K562 (cell line): ENCODE measurements around the gene ZFAND3. TPM values are rescaled to one million over a fixed set of nuclear protein-coding genes. Genes with fewer than 3 reads are reported as not detected.

ENCODE experiments used
- ATAC-seq: fragments of 200-7000 bp; cut with Tn5 transposase; 3 replicates; pipeline ENCODE4 v1.9.1; 2020; ENCODE audit warnings: moderate library complexity
- BruUV-seq: library from RNA; stranded (reverse); fragments of 400-500 nt; replicated peaks from 2 replicates; lab custom pipeline; 2021; lab: Mats Ljungman, UMichigan
- CTCF ChIA-PET: fragments of 300-600 bp; formaldehyde crosslinking; extraction: SDS; loops from one replicate; lab custom pipeline; 2021; ENCODE audit warnings: low intra/inter-chr PET ratio; lab: Yijun Ruan, JAX
- POLR2A ChIA-PET: fragments of 300-600, 350-650 bp; sonication (Branson Sonifier 250); formaldehyde crosslinking; extraction: SDS; loops from one replicate; lab custom pipeline; 2021; ENCODE audit warnings: antibody characterized with exemption, inconsistent platforms; lab: Yijun Ruan, JAX
- DNase-seq, 4 experiments: peaks; one replicate each; pipeline versions ENCODE4 v3.0.0 to v3.0.0-alpha.2; 2011 to 2018; ENCODE audit warnings: low spot score in 3 of 4, mixed read lengths in 3 of 4; ENCODE audit errors: extremely low read depth in 1 of 4
- FAIRE-seq: peaks from 2 replicates; lab custom pipeline; 2011; peaks lifted over from hg19 to GRCh38; lab: Jason Lieb, UNC
- H2AFZ ChIP-seq: 2 replicates; pipeline ENCODE4 v1.6.0; 2011; ENCODE audit warnings: low read depth, low read length, control low read depth, inconsistent platforms
- H3K27ac ChIP-seq: fragments of 200-600 bp; 3 replicates; pipeline ENCODE4 v1.8.0; 2011; ENCODE audit warnings: low read depth, mild to moderate bottlenecking, control low read depth, inconsistent platforms, low read length, moderate library complexity, mixed read lengths; ENCODE audit errors: extremely low read depth
- H3K27me3 ChIP-seq, 2 experiments: fragments of 300-600 bp in 1 of 2; 2 replicates in 1 of 2; 3 replicates in 1 of 2; pipeline versions ENCODE4 v1.6.0 to v1.8.0; 2011; ENCODE audit warnings: inconsistent platforms in 2 of 2, low read length in 2 of 2, mild to moderate bottlenecking in 1 of 2, mixed read lengths in 1 of 2, moderate library complexity in 1 of 2; ENCODE audit not compliant: control insufficient read depth in 2 of 2, insufficient read depth in 2 of 2
- H3K36me3 ChIP-seq: fragments of 300-600 bp; 3 replicates; pipeline ENCODE4 v1.8.0; 2011; ENCODE audit warnings: mild to moderate bottlenecking, low read length, inconsistent platforms; ENCODE audit not compliant: control insufficient read depth, insufficient read depth
- H3K4me1 ChIP-seq, 2 experiments: fragments of 200-600 bp in 1 of 2; replicated peaks in 1 of 2; 2 replicates in 1 of 2; 3 replicates in 1 of 2; pipeline versions ENCODE4 v1.5.1 to v1.8.0; 2011; ENCODE audit warnings: inconsistent platforms in 2 of 2, low read length in 2 of 2, mild to moderate bottlenecking in 1 of 2, mixed read lengths in 1 of 2, moderate library complexity in 1 of 2; ENCODE audit not compliant: control insufficient read depth in 2 of 2, insufficient read depth in 2 of 2
- H3K4me2 ChIP-seq: 2 replicates; pipeline ENCODE4 v1.6.1; 2011; ENCODE audit warnings: low read length, control low read depth, inconsistent platforms, mixed read lengths; ENCODE audit not compliant: insufficient read depth
- H3K4me3 ChIP-seq: fragments of 200-600 bp; sonication (generic), shearing (Covaris generic); 2 replicates; pipeline ENCODE4 v1.5.1; 2016; ENCODE audit warnings: control low read depth, inconsistent platforms
- H3K79me2 ChIP-seq: fragments of 200-600 bp; 3 replicates; pipeline ENCODE4 v1.8.0; 2011; ENCODE audit warnings: low read length, inconsistent platforms; ENCODE audit not compliant: control insufficient read depth, insufficient read depth
- H3K9ac ChIP-seq, 2 experiments: 2 replicates each; pipeline versions ENCODE4 v1.6.0 to v1.6.1; 2011; ENCODE audit warnings: low read depth in 2 of 2, low read length in 2 of 2, control low read depth in 1 of 2, inconsistent platforms in 1 of 2, mild to moderate bottlenecking in 1 of 2, mixed read lengths in 1 of 2; ENCODE audit not compliant: insufficient read depth in 1 of 2
- H3K9me1 ChIP-seq: one replicate; pipeline ENCODE4 v1.6.0; 2011; ENCODE audit warnings: inconsistent platforms, mild to moderate bottlenecking, low read length, moderate library complexity; ENCODE audit not compliant: control insufficient read depth, insufficient read depth
- H3K9me3 ChIP-seq: replicated peaks from 2 replicates; pipeline ENCODE4 v1.5.1; 2011; ENCODE audit warnings: low read depth, low read length, inconsistent platforms; ENCODE audit not compliant: control insufficient read depth, insufficient read depth
- H4K20me1 ChIP-seq: replicated peaks from 2 replicates; pipeline ENCODE4 v1.6.1; 2011; ENCODE audit warnings: low read length, inconsistent platforms, mixed read lengths; ENCODE audit not compliant: control insufficient read depth, insufficient read depth
- ARID3B ChIP-seq: fragments of 250-450 bp; sonication (Bioruptor Pico); IDR thresholded peaks from 2 replicates; pipeline ENCODE4 v1.4.0; 2020; ENCODE audit warnings: borderline replicate concordance
- CEBPB ChIP-seq: fragments of 450-650 bp; IDR thresholded peaks from 2 replicates; pipeline ENCODE4 v1.6.1; 2016; ENCODE audit warnings: missing genetic modification characterization, missing compliant biosample characterization
- CREM ChIP-seq: IDR thresholded peaks from 2 replicates; pipeline ENCODE4 v1.6.1; 2014; ENCODE audit warnings: antibody characterized with exemption, low read depth
- E2F4 ChIP-seq: sonication (generic); formaldehyde crosslinking; IDR thresholded peaks from 2 replicates; pipeline ENCODE4 v1.8.0; 2022; ENCODE audit warnings: mild to moderate bottlenecking, low read depth, missing genetic modification reagents
- EHMT2 ChIP-seq: fragments of 450-650 bp; IDR thresholded peaks from 2 replicates; pipeline ENCODE4 v1.6.1; 2018; ENCODE audit warnings: antibody characterized with exemption
- MAFF ChIP-seq: IDR thresholded peaks from 2 replicates; pipeline ENCODE4 v1.6.1; 2012; ENCODE audit warnings: low read length, improper control_type of control experiment
- MAFG ChIP-seq: fragments of 450-650 bp; conservative IDR thresholded peaks from 2 replicates; pipeline ENCODE4 v1.6.1; 2016; ENCODE audit warnings: missing genetic modification characterization, missing compliant biosample characterization
- RNF2 ChIP-seq: sonication (generic); IDR thresholded peaks from 2 replicates; pipeline ENCODE4 v1.6.1; 2016
- ZBTB7A ChIP-seq: IDR thresholded peaks from 2 replicates; pipeline ENCODE4 v1.6.1; 2011; ENCODE audit warnings: low read depth, mild to moderate bottlenecking, low read length, moderate library complexity, borderline replicate concordance; ENCODE audit not compliant: control insufficient read depth
- ZFPM2 ChIP-seq: fragments of 250-450 bp; sonication (Bioruptor Pico); IDR thresholded peaks from 2 replicates; pipeline ENCODE4 v1.5.1; 2022; ENCODE audit warnings: mild to moderate bottlenecking
- ZNF316 ChIP-seq: fragments of 450-650 bp; IDR thresholded peaks from 2 replicates; pipeline ENCODE4 v1.6.1; 2016
- ZNF77 ChIP-seq: fragments of 250-450 bp; sonication (Bioruptor Pico); IDR thresholded peaks from 2 replicates; pipeline ENCODE4 v1.5.0; 2020
- WGBS: fragments of 100-300 bp; shearing (Covaris generic); methylation state at CpG from one replicate; pipeline ENCODE4 v1.1.6; 2016; ENCODE audit warnings: low coverage, mixed read lengths; ENCODE audit not compliant: insufficient coverage; ENCODE audit errors: missing lambda C conversion rate; 5-methylcytosine and 5-hydroxymethylcytosine counted together
- in situ Hi-C: fragments of 300-500 bp; cut with MboI; formaldehyde crosslinking; loops from 4 replicates; pipeline ENCODE4 v1.15.0; 2018; ENCODE audit warnings: inconsistent platforms, mixed read lengths
- intact Hi-C: fragments of 100-400 bp; cut with micrococcal nuclease; formaldehyde crosslinking; loops from 2 replicates; pipeline ENCODE4 v1.14.2; 2022
- polyA plus RNA-seq, 8 experiments: library from polyadenylated mRNA; depleted of rRNA in 4 of 8; stranded (reverse) in 5 of 8; unstranded in 3 of 8; fragments of >200 nt; fragmentation: Nextera tagmentation in 2 of 8; fragmentation: Illumina TruSeq in 1 of 8; extraction: Ambion mirVana in 2 of 8; extraction: Trizol in 1 of 8; gene quantifications; 2 replicates each; pipeline versions ENCODE4 v1.2.1 to v1.2.3, GENCODE V29; 2011 to 2014; ENCODE audit warnings: inconsistent platforms in 1 of 8, missing spikeins in 1 of 8
- total RNA-seq, 7 experiments: library from RNA; depleted of rRNA in 6 of 7; stranded (reverse); fragments of >200 nt in 6 of 7; fragmentation: Illumina TruSeq in 2 of 7; extraction: Trizol in 2 of 7; gene quantifications; 2 replicates each; pipeline versions ENCODE4 v1.2.1 to v1.2.3, GENCODE V29; 2011 to 2021; ENCODE audit warnings: low replicate concordance in 1 of 7

ZFAND3 gene
- total and polyA plus RNA-seq, 9 of the 15 experiments (the other 6 are each of a cell fraction or from before 2014, with no cell fraction given) = 0.81 to 26.6 (median 11.8) TPM

GRCh38 chr6:37776566-37776965, 43.0 kb upstream of the ZFAND3 start:
- Histone ChIP-seq H3K4me1 (peaks cover 0 to 4% of the 10 kb centered on the region in 2 experiments; a peak in 1 of 5 replicates), H3K4me2 (peak overlapping the region; percentile 8; the same call in 1 of the 2 replicates), H3K27me3 (peaks cover 23 to 48% of the 10 kb centered on the region in 2 experiments), H3K27ac (no peak overlapping the region), H3K9me3 (no peaks in the 10 kb centered on the region; the same call in 1 of the 2 replicates), H3K79me2 (no peaks in the 10 kb centered on the region), H3K4me3 (no peak overlapping the region), H3K36me3 (no peaks in the 10 kb centered on the region), H3K9me1 (no peaks in the 10 kb centered on the region), H4K20me1 (no peaks in the 10 kb centered on the region), H3K9ac (no peak overlapping the region), H2AFZ (peak overlapping the region; percentile 25; the same call in 1 of the 2 replicates)
- DNase-seq (no peak), ATAC-seq (peak; percentile 42), FAIRE-seq (no peak)
- 9% methylated on average over 9 of the region's 9 CpGs for WGBS
- intact Hi-C loops (no loop called here), in situ Hi-C loops (no loop called here)
- ChIA-PET CTCF (no interaction called here), POLR2A (interaction anchor here (1.3 kb wide), 1 partner anchor 12 kb away, joined by 3 read pairs; no protein-coding TSS in a partner anchor)
- TF ChIP-seq ZNF316 (0 out of 2 replicates have a peak, but pooled peaks have one; percentile 2), RNF2 (no peak)
- BruUV-seq = no TSS peak

- ChIA-PET POLR2A (interaction anchor here (0.6 to 1.3 kb wide), 2 partner anchors 11 to 20 kb away, joined by 3 read pairs; no protein-coding TSS in a partner anchor), CTCF (no interaction called here)
- Histone ChIP-seq H2AFZ (no peak overlapping the region), H4K20me1 (no peaks in the 10 kb centered on the region), H3K9me1 (no peaks in the 10 kb centered on the region), H3K27me3 (peaks cover 27 to 56% of the 10 kb centered on the region in 2 experiments), H3K4me1 (peaks cover 0 to 4% of the 10 kb centered on the region in 2 experiments; a peak in 1 of 5 replicates), H3K4me3 (no peak overlapping the region), H3K79me2 (no peaks in the 10 kb centered on the region), H3K4me2 (no peak overlapping the region), H3K36me3 (no peaks in the 10 kb centered on the region), H3K9ac (peak overlapping the region in 1 of 2 experiments; percentile 36; a peak in 2 of 4 replicates), H3K27ac (no peak overlapping the region), H3K9me3 (no peaks in the 10 kb centered on the region; the same call in 1 of the 2 replicates)
- 4% methylated on average over 10 of the region's 10 CpGs for WGBS
- no peak for DNase-seq
- in situ Hi-C loops = no loop called here
- BruUV-seq = no TSS peak
- intact Hi-C loops = no loop called here
- FAIRE-seq = no peak
- ATAC-seq = peak; percentile 54
- TF ChIP-seq EHMT2 (no peak), E2F4 (CRISPR knock-in tag) (no peak), ARID3B (CRISPR knock-in tag) (no peak), CREM (no peak), MAFG (tag) (no peak), ZBTB7A (no peak), ZNF77 (CRISPR knock-in tag) (no peak), CEBPB (no peak), MAFF (no peak), ZFPM2 (no peak)
Observed at GRCh38 chr6:37777272-37777834, 42.2 kb upstream of the ZFAND3 start.
